Hematopoietic multipotent progenitor cell treated with erythropoietin and hydrocortisone succinate and interleukin-3 and kit ligand, for 15 days (in vitro differentiated cells): ENCODE data around the gene DNAJC13.
"Not testable (repeated sequence)": the region's sequence is repeated elsewhere in the genome, so short reads cannot be mapped to it uniquely, and the experiment has no call there.

ENCODE experiments used
- DNase-seq: peaks from one replicate; pipeline ENCODE4 v3.0.0-alpha.2; 2015; ENCODE audit warnings: low spot score

Gene DNAJC13

GRCh38 chr3:132416807-132417694, at the start of gene DNAJC13:
Gene DNAJC13, plus strand, starts transcription at chr3:132417502. Its CDS starts 17,049 bp downstream, at chr3:132434551.
- peak; percentile 96 for DNase-seq

- DNase-seq = no peak
Measured at GRCh38 chr3:132368515-132368914, 48.8 kb upstream of the DNAJC13 start.

GRCh38 chr3:132368962-132369361, 48.3 kb upstream of the DNAJC13 start:
- DNase-seq = no peak

- not testable (repeated sequence) for DNase-seq
Measured at GRCh38 chr3:132376945-132377354, 40.4 kb upstream of the DNAJC13 start.

GRCh38 chr3:132378048-132378762, 39.1 kb upstream of the DNAJC13 start:
- no peak for DNase-seq

- no peak for DNase-seq
Measured at GRCh38 chr3:132378846-132379245, 38.5 kb upstream of the DNAJC13 start.

- no peak for DNase-seq
Measured at GRCh38 chr3:132380920-132381319, 36.4 kb upstream of the DNAJC13 start.

- DNase-seq = no peak
Measured at GRCh38 chr3:132381348-132381944, 35.9 kb upstream of the DNAJC13 start.

- DNase-seq = no peak
Measured at GRCh38 chr3:132382267-132382666, 35.0 kb upstream of the DNAJC13 start.

- no peak for DNase-seq
Measured at GRCh38 chr3:132382688-132383194, 34.6 kb upstream of the DNAJC13 start.

GRCh38 chr3:132386259-132386658, 31.0 kb upstream of the DNAJC13 start:
- no peak for DNase-seq

GRCh38 chr3:132392675-132393074, 24.6 kb upstream of the DNAJC13 start:
- DNase-seq = not testable (repeated sequence)

GRCh38 chr3:132394320-132394719, 23.0 kb upstream of the DNAJC13 start:
- no peak for DNase-seq

GRCh38 chr3:132395126-132395525, 22.2 kb upstream of the DNAJC13 start:
- DNase-seq = no peak

GRCh38 chr3:132396255-132396654, 21.0 kb upstream of the DNAJC13 start:
- DNase-seq = no peak

GRCh38 chr3:132396776-132397175, 20.5 kb upstream of the DNAJC13 start:
- DNase-seq = not testable (repeated sequence)

- peak; percentile 38 for DNase-seq
Measured at GRCh38 chr3:132399054-132399929, 18.0 kb upstream of the DNAJC13 start.

GRCh38 chr3:132401255-132401654, 16.0 kb upstream of the DNAJC13 start:
- DNase-seq = no peak

GRCh38 chr3:132404276-132404675, 13.0 kb upstream of the DNAJC13 start:
- no peak for DNase-seq

- DNase-seq = no peak
Measured at GRCh38 chr3:132405188-132405587, 12.1 kb upstream of the DNAJC13 start.

GRCh38 chr3:132405609-132406299, 11.5 kb upstream of the DNAJC13 start:
- no peak for DNase-seq
